Measurements from ENCODE around the gene EDAR. TPM values are rescaled to one million over a fixed set of nuclear protein-coding genes. Genes with fewer than 3 reads are reported as not detected.
A peak's percentile ranks its signal among the peaks of the same experiment; 100 is the strongest.

The EDAR gene
- total and polyA plus RNA-seq, 7 donors: 0.01 TPM; not detected in 6

GRCh38 chr2:109030870-109031475, 42.0 kb upstream of the EDAR start:
- no peak for TF ChIP-seq CTCF (IDR thresholded peaks at IDR 0.05)
- H3K27ac ChIP-seq: no peak overlapping the region
- peaks cover 0 to 3% (median 0%) of the 10 kb centered on the region in 3 donors for H3K27me3 ChIP-seq (ENCODE audit: insufficient read depth in 3 of 3, low read length in 2 of 3)
- DNase-seq: no peak
- intact Hi-C loops (cut with DNase I): no loop called here
- no peaks in the 10 kb centered on the region for H3K4me1 ChIP-seq
- peak overlapping the region; percentile 62 for H3K4me3 ChIP-seq
- WGBS, 3 donors: 51 to 58% (median 54%) methylated on average over 14 of the region's 14 CpGs
- H3K9me3 ChIP-seq: no peaks in the 10 kb centered on the region
- ATAC-seq: peak in 1 of 4 donors; percentile 12
- no peaks in the 10 kb centered on the region for H3K36me3 ChIP-seq (ENCODE audit: insufficient read depth in 1 of 2, low read depth in 1 of 2)

- no peak for DNase-seq
- H3K4me1 ChIP-seq: no peaks in the 10 kb centered on the region
- WGBS, 3 donors: 62 to 65% (median 64%) methylated on average over 6 of the region's 6 CpGs
- ATAC-seq: no peak
- peaks cover 0 to 3% (median 0%) of the 10 kb centered on the region in 3 donors for H3K27me3 ChIP-seq (ENCODE audit: insufficient read depth in 3 of 3, low read length in 2 of 3)
- no peak overlapping the region for H3K27ac ChIP-seq
- H3K4me3 ChIP-seq: no peak overlapping the region
- intact Hi-C loops (cut with DNase I): no loop called here
- H3K9me3 ChIP-seq: no peaks in the 10 kb centered on the region
- TF ChIP-seq CTCF (IDR thresholded peaks at IDR 0.05): no peak
- no peaks in the 10 kb centered on the region for H3K36me3 ChIP-seq (ENCODE audit: insufficient read depth in 1 of 2, low read depth in 1 of 2)
Measured at GRCh38 chr2:109029490-109030201, 40.6 kb upstream of the EDAR start.

GRCh38 chr2:109028738-109029489, 39.9 kb upstream of the EDAR start:
- H3K9me3 ChIP-seq: no peaks in the 10 kb centered on the region
- DNase-seq (no peak), ATAC-seq (no peak)
- no peak overlapping the region for H3K27ac ChIP-seq
- peaks cover 0 to 3% (median 0%) of the 10 kb centered on the region in 3 donors for H3K27me3 ChIP-seq (ENCODE audit: insufficient read depth in 3 of 3, low read length in 2 of 3)
- TF ChIP-seq CTCF (IDR thresholded peaks at IDR 0.05): no peak
- intact Hi-C loops (cut with DNase I): no loop called here
- no peaks in the 10 kb centered on the region for H3K4me1 ChIP-seq
- H3K4me3 ChIP-seq: no peak overlapping the region
- WGBS, 3 donors: 86 to 92% (median 86%) methylated on average over 5 of the region's 5 CpGs
- no peaks in the 10 kb centered on the region for H3K36me3 ChIP-seq (ENCODE audit: insufficient read depth in 1 of 2, low read depth in 1 of 2)

- TF ChIP-seq CTCF (IDR thresholded peaks at IDR 0.05): no peak
- ATAC-seq (no peak), DNase-seq (no peak)
- no peak overlapping the region for H3K4me3 ChIP-seq
- WGBS, 3 donors: 92 to 95% (median 92%) methylated on average over 6 of the region's 6 CpGs
- no peaks in the 10 kb centered on the region for H3K4me1 ChIP-seq
- no peaks in the 10 kb centered on the region for H3K36me3 ChIP-seq (ENCODE audit: insufficient read depth in 1 of 2, low read depth in 1 of 2)
- H3K27ac ChIP-seq: no peak overlapping the region
- intact Hi-C loops (cut with DNase I): no loop called here
- H3K27me3 ChIP-seq (ENCODE audit: insufficient read depth in 3 of 3, low read length in 2 of 3): peaks cover 0 to 3% (median 0%) of the 10 kb centered on the region in 3 donors
- H3K9me3 ChIP-seq: no peaks in the 10 kb centered on the region
Measured at GRCh38 chr2:109028277-109028676, 39.3 kb upstream of the EDAR start.
